Cardiac septum (tissue), 1 donor: Measurements from ENCODE around the gene NANOS3. TPM values are rescaled to one million over a fixed set of nuclear protein-coding genes. Genes with fewer than 3 reads are reported as not detected.

Experiments used
- microRNA-seq: library from miRNA; unstranded; fragments of <30 nt; microRNA quantifications from one replicate; pipeline ENCODE4 v1.2.0, GENCODE V29; 2020
- total RNA-seq: library from RNA; stranded (reverse); fragmentation: NEBNext Ultra II Directional; extraction: Animal tissue kit (Norgen Biotek cat#: 25700); gene quantifications from one replicate; pipeline ENCODE4 v1.2.1, GENCODE V29; 2021
- donor health status: DM: no; HTN: no; CAD: no.

The NANOS3 gene
- total RNA-seq, 1 donor from 2014 or later, result 0.78 TPM

Small RNA genes within 50 kb of the gene (microRNA-seq; reads per million reads assigned to microRNA genes)
- 311 reads per million, percentile 72 among the genes with 10 or more reads in this experiment for gene MIR181C
- gene MIR181D, result 149 reads per million, percentile 61 among the genes with 10 or more reads in this experiment

Other genes with a start within 250 kb of the NANOS3 start
- 15.4 TPM for gene MRI1, start 112.6 kb upstream of the NANOS3 start, total RNA-seq
- 91.2 TPM for gene C19orf53, start 102.7 kb upstream of the NANOS3 start, total RNA-seq
- 3.9 TPM for gene ZSWIM4, start 81.7 kb upstream of the NANOS3 start, total RNA-seq
- 0.35 TPM for gene BRME1, start 29.0 kb downstream of the NANOS3 start, total RNA-seq
- gene CC2D1A, start 29.1 kb downstream of the NANOS3 start, total RNA-seq, result 19.5 TPM
- 3.5 TPM for gene PODNL1, start 61.3 kb downstream of the NANOS3 start, total RNA-seq
- gene DCAF15, start 75.4 kb downstream of the NANOS3 start, total RNA-seq, result 17.0 TPM
- gene RFX1, start 129.2 kb downstream of the NANOS3 start, total RNA-seq, result 13.4 TPM
- not detected for gene RLN3, start 151.0 kb downstream of the NANOS3 start, total RNA-seq
- gene IL27RA, start 154.6 kb downstream of the NANOS3 start, total RNA-seq, result 3.0 TPM
- gene PALM3, start 184.9 kb downstream of the NANOS3 start, total RNA-seq, result 0.46 TPM
- 7.9 TPM for gene MISP3, start 195.7 kb downstream of the NANOS3 start, total RNA-seq
- not detected for gene C19orf67, start 208.6 kb downstream of the NANOS3 start, total RNA-seq
- 41.8 TPM for gene SAMD1, start 213.6 kb downstream of the NANOS3 start, total RNA-seq
- gene PRKACA, start 240.6 kb downstream of the NANOS3 start, total RNA-seq, result 487 TPM